ENCODE data around the gene PASK.

The PASK gene

DNA sequence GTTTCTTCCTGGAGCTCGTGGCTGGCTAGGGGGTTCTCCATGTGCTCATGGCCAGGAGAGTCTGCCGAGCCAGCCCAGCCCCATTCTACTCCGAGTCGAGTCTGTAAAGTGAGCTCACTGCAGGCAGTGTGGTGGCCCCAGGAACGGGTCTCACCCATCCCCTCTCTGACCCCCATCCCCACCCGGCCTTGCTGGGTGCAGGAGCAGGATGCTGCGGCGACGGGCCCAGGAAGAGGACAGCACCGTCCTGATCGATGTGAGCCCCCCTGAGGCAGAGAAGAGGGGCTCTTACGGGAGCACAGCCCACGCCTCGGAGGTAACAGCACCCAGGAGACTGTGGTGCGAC lies 40.6 kb upstream of the PASK start:
- Histone ChIP-seq H3K9me3 (no peaks in the 10 kb centered on the region), H3K4me3 (no peak overlapping the region)

GRCh38 chr2:241189093-241189855 lies 40.0 kb upstream of the PASK start:
- Histone ChIP-seq H3K4me1 (peaks cover 24% of the 10 kb centered on the region), H3K4me2 (no peak overlapping the region), H3K9ac (no peak overlapping the region), H3K27ac (no peak overlapping the region), H3K27me3 (no peaks in the 10 kb centered on the region), H4K20me1 (no peaks in the 10 kb centered on the region), H3K4me3 (no peak overlapping the region), H3K9me3 (no peaks in the 10 kb centered on the region), H3K36me3 (no peaks in the 10 kb centered on the region)
- no peak for TF ChIP-seq Cebpa-rat (IDR thresholded peaks at IDR 0.05)

More for the DNA sequence above, 40.6 kb upstream of the PASK start:
- Histone ChIP-seq H3K4me2 (no peak overlapping the region), H3K27me3 (no peaks in the 10 kb centered on the region), H3K36me3 (no peaks in the 10 kb centered on the region), H3K9ac (no peak overlapping the region), H3K27ac (no peak overlapping the region), H4K20me1 (no peaks in the 10 kb centered on the region), H3K4me1 (peaks cover 24% of the 10 kb centered on the region)
- TF ChIP-seq Cebpa-rat (IDR thresholded peaks at IDR 0.05), result no peak

GRCh38 chr2:241188361-241189092 lies 39.3 kb upstream of the PASK start, which contains the start of gene ANO7:
Gene ANO7, plus strand, starts transcription at chr2:241188677. Its CDS starts 1,387 bp downstream, at chr2:241190064.
- Histone ChIP-seq H3K36me3 (peaks cover 1% of the 10 kb centered on the region; the same call in 1 of the 2 replicates), H3K27me3 (no peaks in the 10 kb centered on the region), H3K9me3 (no peaks in the 10 kb centered on the region), H3K27ac (no peak within 1 kb of the TSS), H3K9ac (no peak within 1 kb of the TSS), H4K20me1 (no peaks in the 10 kb centered on the region), H3K4me3 (no peak within 1 kb of the TSS), H3K4me2 (peak within 1 kb of the TSS; percentile 53), H3K4me1 (peaks cover 24% of the 10 kb centered on the region)
- no peak for TF ChIP-seq Cebpa-rat (IDR thresholded peaks at IDR 0.05)

- H3K36me3 ChIP-seq, result peaks cover 8% of the 10 kb centered on the region; the same call in 1 of the 2 replicates
- TF ChIP-seq Cebpa-rat (IDR thresholded peaks at IDR 0.05), result no peak
- no peak overlapping the region for H3K27ac ChIP-seq
- peak overlapping the region; percentile 53 for H3K4me2 ChIP-seq
- no peak overlapping the region for H3K9ac ChIP-seq
- no peaks in the 10 kb centered on the region for H4K20me1 ChIP-seq
- no peaks in the 10 kb centered on the region for H3K9me3 ChIP-seq
- H3K4me3 ChIP-seq, result no peak overlapping the region
- no peaks in the 10 kb centered on the region for H3K27me3 ChIP-seq
- peaks cover 24% of the 10 kb centered on the region for H3K4me1 ChIP-seq
These were observed 38.6 kb upstream of the PASK start for GRCh38 chr2:241187918-241188234.

DNA sequence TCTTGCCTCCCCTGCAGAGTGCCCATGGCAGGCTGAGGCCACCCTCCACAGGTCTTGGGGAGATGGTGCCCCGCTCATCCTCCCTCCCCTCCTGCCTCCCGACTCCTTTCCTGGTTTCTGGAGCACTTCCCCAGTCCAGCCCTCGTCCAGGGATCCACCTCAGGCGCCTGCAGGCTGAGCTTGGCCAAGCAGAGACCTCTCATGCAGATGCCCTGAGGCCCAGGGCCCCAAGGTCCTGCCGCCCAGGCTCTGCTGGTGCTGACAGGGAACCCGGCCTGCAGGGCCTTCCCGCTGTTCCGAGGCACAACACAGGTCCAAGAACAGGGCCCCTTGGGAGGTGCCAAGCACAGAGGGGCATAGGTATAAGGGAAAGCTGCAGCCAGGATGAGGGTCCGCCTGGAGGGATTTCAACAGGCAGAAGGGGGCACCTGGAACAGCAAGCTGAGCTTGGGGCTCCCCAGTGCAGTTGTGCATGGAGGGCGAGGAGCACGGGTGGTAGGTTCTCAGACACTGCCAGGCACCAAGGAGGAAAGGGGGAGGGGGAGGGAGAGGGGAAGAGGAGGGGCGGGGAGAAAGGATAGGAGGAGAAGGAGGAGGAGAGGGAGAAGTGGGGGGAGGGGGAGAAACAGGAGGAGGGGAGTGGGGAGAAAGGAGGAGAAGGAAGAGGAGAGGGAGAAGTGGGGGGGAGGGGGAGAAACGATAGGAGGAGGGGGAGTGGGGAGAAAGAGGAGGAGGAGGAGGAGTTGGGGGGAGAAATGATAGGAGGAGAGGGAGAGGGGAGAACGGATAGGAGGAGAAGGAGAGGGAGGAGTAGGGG lies 38.0 kb upstream of the PASK start:
- H4K20me1 ChIP-seq, result no peaks in the 10 kb centered on the region
- peaks cover 13% of the 10 kb centered on the region; the same call in 1 of the 2 replicates for H3K36me3 ChIP-seq
- H3K4me3 ChIP-seq, result no peak overlapping the region
- peak overlapping the region; percentile 17 for H3K4me2 ChIP-seq
- peaks cover 24% of the 10 kb centered on the region for H3K4me1 ChIP-seq
- H3K27me3 ChIP-seq, result no peaks in the 10 kb centered on the region
- no peak overlapping the region for H3K9ac ChIP-seq
- no peaks in the 10 kb centered on the region for H3K9me3 ChIP-seq
- H3K27ac ChIP-seq, result no peak overlapping the region
- TF ChIP-seq Cebpa-rat (IDR thresholded peaks at IDR 0.05), result no peak

GRCh38 chr2:241185961-241186360 lies 36.7 kb upstream of the PASK start:
- no peaks in the 10 kb centered on the region for H3K9me3 ChIP-seq
- no peak overlapping the region for H3K4me3 ChIP-seq
- H3K4me1 ChIP-seq, result peaks cover 24% of the 10 kb centered on the region
- H3K36me3 ChIP-seq, result peaks cover 23% of the 10 kb centered on the region; the same call in 1 of the 2 replicates
- H3K27ac ChIP-seq, result no peak overlapping the region
- no peaks in the 10 kb centered on the region for H4K20me1 ChIP-seq
- no peak overlapping the region for H3K4me2 ChIP-seq
- no peak overlapping the region for H3K9ac ChIP-seq
- no peak for TF ChIP-seq Cebpa-rat (IDR thresholded peaks at IDR 0.05)
- H3K27me3 ChIP-seq, result no peaks in the 10 kb centered on the region

- H3K27ac ChIP-seq, result no peak overlapping the region
- H3K4me1 ChIP-seq, result peaks cover 24% of the 10 kb centered on the region
- no peak overlapping the region for H3K4me2 ChIP-seq
- H3K36me3 ChIP-seq, result peaks cover 29% of the 10 kb centered on the region; the same call in 1 of the 2 replicates
- no peaks in the 10 kb centered on the region for H3K27me3 ChIP-seq
- TF ChIP-seq Cebpa-rat (IDR thresholded peaks at IDR 0.05), result no peak
- H4K20me1 ChIP-seq, result no peaks in the 10 kb centered on the region
- H3K9ac ChIP-seq, result no peak overlapping the region
- H3K9me3 ChIP-seq, result no peaks in the 10 kb centered on the region
- no peak overlapping the region for H3K4me3 ChIP-seq
These were observed 35.6 kb upstream of the PASK start for GRCh38 chr2:241184901-241185300.

DNA sequence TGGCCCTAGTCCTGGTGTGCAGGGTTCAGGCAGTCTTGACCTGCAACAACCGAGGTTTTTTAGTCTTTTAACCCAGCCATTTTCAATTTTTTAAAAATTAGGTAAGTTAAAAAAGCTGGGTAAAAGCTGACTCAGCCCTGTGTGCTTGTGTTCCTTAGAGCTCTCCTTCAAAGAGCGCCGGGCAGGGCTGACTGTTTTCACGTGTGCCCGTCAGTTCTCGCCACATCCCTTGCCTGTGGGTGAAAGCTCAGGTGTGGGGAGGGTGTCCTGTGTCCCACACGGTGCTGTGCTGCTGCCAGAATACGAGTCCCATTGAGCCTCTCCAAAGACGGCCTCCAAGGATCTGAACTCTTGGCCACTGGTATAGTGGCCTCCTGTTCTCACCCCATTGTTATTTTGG lies 33.9 kb upstream of the PASK start:
- H3K36me3 ChIP-seq, result peaks cover 44% of the 10 kb centered on the region
- TF ChIP-seq Cebpa-rat (IDR thresholded peaks at IDR 0.05), result no peak
- no peaks in the 10 kb centered on the region for H3K27me3 ChIP-seq
- H3K4me3 ChIP-seq, result no peak overlapping the region
- H3K9me3 ChIP-seq, result no peaks in the 10 kb centered on the region
- no peak overlapping the region for H3K9ac ChIP-seq
- H3K4me1 ChIP-seq, result peaks cover 16% of the 10 kb centered on the region
- no peak overlapping the region for H3K4me2 ChIP-seq
- H4K20me1 ChIP-seq, result no peaks in the 10 kb centered on the region
- H3K27ac ChIP-seq, result no peak overlapping the region

DNA sequence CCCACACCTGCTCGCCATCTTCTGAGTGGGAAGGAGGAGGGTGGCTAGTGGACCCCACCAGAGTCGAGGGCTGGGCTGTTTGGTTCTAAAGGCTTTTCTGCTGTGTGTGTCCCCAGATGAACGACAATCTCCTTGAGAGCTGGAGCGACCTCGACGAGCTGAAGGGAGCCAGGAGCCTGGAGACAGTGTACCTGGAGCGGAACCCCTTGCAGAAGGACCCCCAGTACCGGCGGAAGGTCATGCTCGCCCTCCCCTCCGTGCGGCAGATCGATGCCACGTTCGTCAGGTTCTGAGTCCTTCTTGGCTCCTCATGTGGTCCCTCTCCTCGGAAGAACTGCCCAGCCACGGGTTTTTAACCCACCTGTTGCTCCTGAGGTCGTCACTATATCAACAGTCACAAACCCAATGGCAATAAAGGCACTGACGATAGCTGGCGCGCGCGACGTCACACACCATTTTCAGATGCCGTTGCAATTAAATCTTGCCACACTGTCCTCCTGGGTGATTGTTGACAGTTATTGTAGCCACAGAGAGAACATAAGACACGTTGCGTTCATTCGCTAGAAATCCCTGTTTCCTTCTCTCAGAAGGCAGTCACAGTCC lies 33.4 kb upstream of the PASK start:
- no peak overlapping the region for H3K4me2 ChIP-seq
- peaks cover 11% of the 10 kb centered on the region for H3K4me1 ChIP-seq
- no peak overlapping the region for H3K9ac ChIP-seq

More for the DNA sequence above, 33.4 kb upstream of the PASK start:
- no peaks in the 10 kb centered on the region for H3K9me3 ChIP-seq
- H4K20me1 ChIP-seq, result no peaks in the 10 kb centered on the region
- peaks cover 49% of the 10 kb centered on the region for H3K36me3 ChIP-seq
- no peaks in the 10 kb centered on the region for H3K27me3 ChIP-seq
- no peak overlapping the region for H3K4me3 ChIP-seq
- TF ChIP-seq Cebpa-rat (IDR thresholded peaks at IDR 0.05), result no peak
- no peak overlapping the region for H3K27ac ChIP-seq

All from BLaER1 (cell line).